ENCODE results near the gene TMEM178B.

TMEM178B gene

GRCh38 chr7:141480953-141481352 lies 407.1 kb downstream of the TMEM178B start:
- no peak for DNase-seq (ENCODE audit: low read depth, low spot score)
- no peak overlapping the region for H3K27ac ChIP-seq

GRCh38 chr7:141481971-141482370 lies 408.1 kb downstream of the TMEM178B start:
- no peak overlapping the region for H3K27ac ChIP-seq
- DNase-seq (ENCODE audit: low read depth, low spot score) = no peak

DNA sequence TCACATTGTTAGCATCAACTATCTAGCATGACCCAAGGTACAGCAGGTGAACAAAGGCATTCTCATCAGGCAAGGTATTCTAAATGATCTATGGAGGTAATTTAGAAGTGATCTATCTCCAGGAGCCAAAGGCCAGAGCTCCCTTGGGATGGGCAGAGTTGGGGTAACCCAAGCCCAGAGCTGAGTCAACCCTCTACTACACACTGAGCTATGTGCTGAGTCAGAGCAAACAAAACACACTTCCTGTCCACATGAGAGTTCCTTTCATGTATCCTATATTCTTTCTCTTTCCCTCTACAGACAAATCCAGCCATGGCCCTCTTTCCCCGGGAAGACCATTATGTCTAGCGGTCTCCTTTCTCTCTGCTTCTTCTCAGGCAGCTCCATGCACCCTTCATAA lies 409.2 kb downstream of the TMEM178B start:
- H3K27ac ChIP-seq = no peak overlapping the region
- DNase-seq (ENCODE audit: low read depth, low spot score) = no peak

DNA sequence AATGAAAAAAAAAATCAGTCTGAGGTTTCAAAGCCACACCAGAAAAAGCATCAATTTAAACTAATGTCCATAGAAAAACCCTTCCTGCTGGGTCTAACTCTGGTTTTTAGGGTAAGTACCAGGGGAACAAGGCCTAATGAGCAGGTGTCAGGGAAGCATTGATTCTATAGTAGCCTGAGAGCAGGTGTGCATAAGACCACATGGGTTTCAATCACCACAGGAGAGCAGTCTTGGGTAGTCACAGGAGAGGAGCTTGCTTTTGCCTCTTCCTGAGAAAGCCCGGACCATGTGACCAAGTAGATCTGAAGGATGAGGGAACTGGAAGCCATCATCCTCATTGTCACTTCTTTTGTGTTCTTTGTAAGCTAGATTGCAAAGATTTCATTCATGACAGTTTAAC lies 411.0 kb downstream of the TMEM178B start:
- no peak overlapping the region for H3K27ac ChIP-seq
- no peak for DNase-seq (ENCODE audit: low read depth, low spot score)

GRCh38 chr7:141486959-141487358 lies 413.1 kb downstream of the TMEM178B start:
- DNase-seq (ENCODE audit: low read depth, low spot score) = no peak
- no peak overlapping the region for H3K27ac ChIP-seq

DNA sequence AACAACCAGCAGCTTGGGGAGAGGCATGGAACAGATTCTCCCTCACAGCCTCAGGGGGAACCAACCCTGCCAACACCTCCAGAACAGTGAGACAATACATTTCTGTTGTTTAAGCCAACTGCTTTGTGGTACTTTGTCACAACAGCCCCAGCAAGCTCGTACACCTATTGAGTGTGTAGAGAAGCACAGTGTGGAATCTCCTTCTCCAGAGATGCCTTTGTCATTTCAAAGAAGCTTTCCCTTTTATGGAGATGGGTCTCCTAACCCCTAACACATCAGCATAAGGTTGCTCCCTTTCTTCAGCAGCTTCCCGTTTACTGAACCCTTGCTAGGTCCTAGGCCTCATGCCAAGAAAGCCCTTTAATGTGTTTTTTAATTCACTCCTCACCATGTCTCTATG lies 416.6 kb downstream of the TMEM178B start:
- no peak overlapping the region for H3K27ac ChIP-seq

DNA sequence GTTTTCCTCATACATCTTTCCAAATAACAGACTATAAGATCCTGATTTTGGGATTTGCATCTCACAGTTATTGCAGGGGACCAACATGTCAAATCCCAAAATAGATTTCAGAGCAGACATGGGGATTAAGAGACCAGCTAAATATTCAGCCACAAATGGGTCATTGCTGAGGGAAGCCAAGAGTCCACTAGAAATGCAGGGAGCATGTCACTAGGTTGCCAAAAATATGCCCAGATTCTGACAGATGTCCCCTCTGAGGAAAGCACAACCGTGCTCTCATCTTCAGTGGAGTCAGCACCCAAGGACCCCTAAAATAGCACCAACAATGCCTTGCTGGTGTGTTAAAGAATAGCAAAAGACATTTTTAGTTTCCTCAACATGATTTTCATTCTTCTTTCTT lies 421.2 kb downstream of the TMEM178B start:
- no peak for DNase-seq (ENCODE audit: low read depth, low spot score)
- H3K27ac ChIP-seq = no peak overlapping the region

More for the DNA sequence above, 416.6 kb downstream of the TMEM178B start:
- no peak for DNase-seq (ENCODE audit: low read depth, low spot score)

DNA sequence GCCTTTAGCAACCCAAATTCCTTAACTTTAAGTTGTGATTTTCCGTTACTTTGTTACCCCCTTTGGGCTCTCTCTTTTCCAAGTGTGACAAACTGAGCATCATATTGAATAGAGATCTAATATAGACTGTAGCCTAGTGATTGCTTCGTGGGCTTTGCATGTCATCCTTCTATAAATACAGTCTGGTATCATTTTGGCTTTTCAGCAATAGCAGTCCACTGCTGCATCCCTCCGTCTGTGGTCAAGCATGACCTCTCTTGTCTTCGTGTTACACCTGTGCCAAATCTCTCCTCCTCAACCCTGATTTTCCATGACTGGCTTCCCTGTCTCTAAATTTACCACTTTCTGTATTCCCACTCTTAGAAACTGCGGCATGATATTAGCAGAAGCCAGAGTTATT lies 423.5 kb downstream of the TMEM178B start:
- DNase-seq (ENCODE audit: low read depth, low spot score) = no peak
- no peak overlapping the region for H3K27ac ChIP-seq

DNA sequence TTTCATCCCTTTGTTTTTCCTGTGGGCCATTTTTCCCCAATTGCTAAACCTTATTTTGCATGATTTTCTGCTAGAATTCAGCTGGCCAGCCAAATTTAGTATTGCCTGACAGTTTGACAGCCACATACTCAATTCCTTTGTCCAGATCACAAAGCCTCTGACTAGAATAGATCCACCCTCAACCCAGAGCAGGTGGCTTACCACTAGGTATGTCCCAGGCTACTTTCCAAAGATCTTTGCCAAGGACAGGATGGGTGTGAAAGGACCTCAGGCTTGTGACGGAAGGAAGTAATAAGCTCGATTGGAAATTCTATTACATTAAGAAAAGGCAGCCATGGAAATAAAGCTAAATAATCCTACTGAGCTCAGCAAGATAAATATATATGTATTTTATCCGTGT lies 426.7 kb downstream of the TMEM178B start:
- no peak for DNase-seq (ENCODE audit: low read depth, low spot score)
- H3K27ac ChIP-seq = no peak overlapping the region

DNA sequence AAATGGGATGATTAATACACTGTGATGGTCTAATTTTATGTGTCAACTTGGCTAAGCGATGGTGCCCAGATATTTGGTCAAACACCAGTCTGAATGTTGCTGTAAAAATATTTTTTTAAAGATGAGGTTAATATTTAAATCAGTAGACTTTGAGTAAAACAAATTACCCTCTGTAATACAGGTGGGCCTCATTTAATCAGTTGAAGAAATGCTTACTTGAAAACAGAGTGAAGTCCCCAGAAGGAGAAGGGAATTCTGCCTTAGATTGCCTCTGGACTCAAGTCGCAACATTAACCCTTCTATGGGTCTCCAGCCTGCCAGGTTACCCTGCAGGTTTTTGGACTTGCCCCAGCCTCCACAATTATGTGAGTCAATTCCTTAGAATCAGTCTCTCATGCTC lies 427.6 kb downstream of the TMEM178B start:
- DNase-seq (ENCODE audit: low read depth, low spot score) = no peak
- no peak overlapping the region for H3K27ac ChIP-seq

DNA sequence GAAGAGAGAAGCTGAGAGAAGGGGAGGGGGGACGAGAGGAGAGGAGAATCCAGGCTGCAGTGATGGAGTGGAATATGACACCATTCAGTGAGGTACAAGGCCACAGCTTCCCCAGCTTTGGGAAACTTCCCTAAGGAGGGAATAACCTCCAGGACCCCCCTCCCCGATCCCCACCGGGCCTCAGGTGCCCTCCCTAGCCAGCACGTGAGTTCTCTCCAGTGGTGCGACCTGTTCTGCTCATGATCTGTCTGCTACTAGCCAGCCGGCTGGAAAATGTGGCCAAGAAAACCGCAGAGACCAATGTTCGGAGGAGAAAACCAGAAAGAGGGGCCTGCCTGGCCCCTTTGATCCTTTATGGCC lies 437.4 kb downstream of the TMEM178B start:
- no peak overlapping the region for H3K27ac ChIP-seq
- no peak for DNase-seq (ENCODE audit: low read depth, low spot score)

GRCh38 chr7:141511676-141512396 lies 438.0 kb downstream of the TMEM178B start:
- DNase-seq (ENCODE audit: low read depth, low spot score) = no peak
- H3K27ac ChIP-seq = no peak overlapping the region

GRCh38 chr7:141512597-141512996 lies 438.7 kb downstream of the TMEM178B start:
- DNase-seq (ENCODE audit: low read depth, low spot score) = no peak
- no peak overlapping the region for H3K27ac ChIP-seq

DNA sequence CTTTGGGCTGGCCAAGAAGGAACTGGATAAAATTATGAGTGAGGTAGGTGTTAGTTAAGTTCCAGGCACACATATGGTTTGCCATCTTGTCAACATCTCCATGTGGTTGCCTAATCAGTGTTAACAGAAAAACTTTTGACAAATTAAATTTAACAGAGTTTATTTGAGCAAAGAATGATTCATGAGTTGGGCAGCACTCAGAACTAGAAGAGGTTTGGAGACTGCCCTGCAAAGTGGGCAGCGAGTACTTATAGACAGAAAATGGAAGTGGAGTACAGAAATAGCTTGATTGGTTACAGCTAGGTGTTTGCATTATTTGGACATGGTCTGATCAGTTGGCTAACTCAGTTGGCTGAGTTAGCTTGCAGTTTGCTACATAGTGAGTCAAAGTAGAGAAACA lies 439.9 kb downstream of the TMEM178B start:
- no peak for DNase-seq (ENCODE audit: low read depth, low spot score)
- no peak overlapping the region for H3K27ac ChIP-seq

DNA sequence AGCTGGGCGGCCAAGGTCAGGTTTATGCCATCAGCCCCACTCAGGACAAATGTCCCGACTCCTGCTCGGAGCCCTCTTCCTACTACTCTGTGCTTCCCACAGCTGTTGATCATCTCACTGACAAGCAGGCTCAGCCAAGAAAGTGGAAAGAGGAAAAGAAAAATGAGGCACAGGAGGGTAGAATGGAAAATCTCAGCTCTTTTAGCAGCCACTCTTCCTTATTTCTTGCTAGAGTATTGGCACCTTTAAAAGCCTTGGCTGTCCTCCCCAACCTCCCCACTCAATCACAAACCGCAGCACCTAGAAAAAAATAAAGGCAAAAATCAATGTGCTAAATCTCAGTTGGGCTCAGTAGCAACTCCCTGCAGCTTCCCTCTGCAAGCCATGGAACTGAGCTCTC lies 442.1 kb downstream of the TMEM178B start:
- DNase-seq (ENCODE audit: low read depth, low spot score) = no peak
- H3K27ac ChIP-seq = no peak overlapping the region

GRCh38 chr7:141519623-141520022 lies 445.8 kb downstream of the TMEM178B start:
- H3K27ac ChIP-seq = no peak overlapping the region
- DNase-seq (ENCODE audit: low read depth, low spot score) = no peak

DNA sequence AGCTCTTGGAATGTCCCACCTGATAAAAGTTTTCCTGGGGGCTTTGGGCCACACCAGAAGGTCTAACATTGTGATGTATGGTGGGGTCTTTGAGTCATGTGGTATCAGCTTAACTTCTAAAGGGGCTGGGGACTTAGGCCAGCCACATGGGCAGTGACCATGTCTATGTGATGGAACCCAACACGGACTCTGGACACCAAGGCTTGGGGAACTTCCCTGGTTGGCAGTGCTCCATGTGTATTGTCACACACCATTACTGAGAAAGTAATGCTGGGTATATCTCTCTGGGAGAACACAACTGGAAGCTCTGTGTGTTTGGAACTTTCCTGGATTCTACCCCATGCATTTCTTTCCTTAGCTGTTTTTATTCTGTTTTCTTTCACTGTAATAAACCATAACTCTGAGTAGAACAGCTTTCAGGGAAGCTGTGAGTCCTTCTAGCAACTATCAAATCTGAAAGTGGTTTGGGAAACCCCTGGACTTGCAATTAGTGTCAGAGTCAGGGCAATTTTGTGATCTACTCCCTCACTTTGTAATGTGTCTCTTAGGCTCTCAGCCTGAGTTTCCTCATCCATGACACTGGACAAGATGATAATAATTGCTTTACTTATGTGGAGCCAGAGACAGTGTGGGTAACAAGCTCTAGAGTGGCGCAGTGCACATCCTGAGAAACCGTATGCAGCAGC lies 448.9 kb downstream of the TMEM178B start:
- no peak overlapping the region for H3K27ac ChIP-seq
- DNase-seq (ENCODE audit: low read depth, low spot score) = no peak

DNA sequence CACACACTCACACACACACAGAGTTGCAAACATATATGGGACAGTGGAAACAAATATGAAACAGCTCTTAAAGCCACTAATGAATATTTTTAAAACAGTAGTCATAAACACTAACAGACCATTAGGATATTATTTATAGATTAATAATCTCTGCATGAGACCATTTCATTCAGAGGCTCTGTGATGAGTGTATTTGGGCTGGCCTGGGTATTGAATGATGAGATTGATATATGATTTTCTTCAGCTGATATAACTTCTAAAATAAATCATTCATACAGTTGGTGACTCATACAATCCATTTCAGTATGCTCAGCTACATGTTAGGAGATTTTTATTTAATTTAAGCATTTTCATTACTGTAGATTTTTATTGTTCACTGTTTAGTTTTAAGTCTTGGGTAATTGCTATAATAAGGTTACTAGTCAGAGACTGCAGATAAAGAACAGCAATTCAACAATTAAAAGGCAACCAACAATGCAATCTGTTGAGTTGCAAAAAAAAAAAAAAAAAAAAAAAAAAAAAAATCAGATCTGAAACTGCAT lies 452.2 kb downstream of the TMEM178B start:
- H3K27ac ChIP-seq = no peak overlapping the region
- no peak for DNase-seq (ENCODE audit: low read depth, low spot score)

GRCh38 chr7:141527076-141527475 lies 453.2 kb downstream of the TMEM178B start:
- DNase-seq (ENCODE audit: low read depth, low spot score) = no peak
- H3K27ac ChIP-seq = no peak overlapping the region

GRCh38 chr7:141528399-141528798 lies 454.5 kb downstream of the TMEM178B start:
- no peak overlapping the region for H3K27ac ChIP-seq
- no peak for DNase-seq (ENCODE audit: low read depth, low spot score)

Measured in epithelial cell of prostate (primary cell).